22Rv1 (cell line): Measurements from ENCODE around the gene ERGIC2.

Experiments
- CTCF ChIP-seq: fragments of 450-650 bp; IDR thresholded peaks from 2 replicates; pipeline ENCODE4 v1.5.1; 2017; ENCODE audit warnings: mild to moderate bottlenecking
- ZFX ChIP-seq: fragments of 450-650 bp; IDR thresholded peaks from 2 replicates; pipeline ENCODE4 v1.6.1; 2017; ENCODE audit warnings: antibody characterized with exemption, borderline replicate concordance

- TF ChIP-seq CTCF (no peak), ZFX (no peak)
These were observed 47.8 kb downstream of the ERGIC2 start for GRCh38 chr12:29333178-29333577.
